ENCODE measurements around the gene NOP14. TPM values are rescaled to one million over a fixed set of nuclear protein-coding genes. Genes with fewer than 3 reads are reported as not detected.

The NOP14 gene
- total and polyA plus RNA-seq, 8 donors = 11.7 to 68.7 (median 18.1) TPM

GRCh38 chr4:2937986-2938385, 25.2 kb downstream of the NOP14 start:
- Histone ChIP-seq H3K9me3 (no peaks in the 10 kb centered on the region), H3K4me3 (no peak overlapping the region), H3K36me3 (peaks cover 39 to 61% (median 55%) of the 10 kb centered on the region in 4 donors), H3K27me3 (no peaks in the 10 kb centered on the region), H3K4me1 (peaks cover 34 to 48% (median 46%) of the 10 kb centered on the region in 4 donors), H3K27ac (peak overlapping the region in 1 of 5 donors; percentile 99)
- intact Hi-C loops (cut with DNase I; ENCODE audit: low total_unique reads) = loop anchor here (10.0 kb wide), 1 partner anchor 173 kb away; no protein-coding TSS in a partner anchor
- TF ChIP-seq EP300 (IDR thresholded peaks at IDR 0.05) (no peak), POLR2AphosphoS5 (IDR thresholded peaks at IDR 0.05) (no peak), POLR2A (IDR thresholded peaks at IDR 0.05) (no peak), CTCF (IDR thresholded peaks at IDR 0.05) (no peak)
- no peak for DNase-seq
- 66 to 84% (median 78%) methylated on average over 10 to 12 of the region's 12 CpGs for WGBS, 5 donors

GRCh38 chr4:2937146-2937857, 25.9 kb downstream of the NOP14 start:
- H3K36me3 ChIP-seq = peaks cover 39 to 56% (median 49%) of the 10 kb centered on the region in 4 donors
- TF ChIP-seq EP300 (IDR thresholded peaks at IDR 0.05) = no peak
- TF ChIP-seq POLR2AphosphoS5 (IDR thresholded peaks at IDR 0.05) = peak in 1 of 3 donors; percentile 66
- no peaks in the 10 kb centered on the region for H3K9me3 ChIP-seq
- intact Hi-C loops (cut with DNase I; ENCODE audit: low total_unique reads) = loop anchor here (10.0 kb wide), 1 partner anchor 173 kb away; no protein-coding TSS in a partner anchor
- no peaks in the 10 kb centered on the region for H3K27me3 ChIP-seq
- WGBS, 5 donors = 42 to 55% (median 44%) methylated on average over 21 to 23 of the region's 23 CpGs
- H3K4me1 ChIP-seq = peaks cover 41 to 50% (median 49%) of the 10 kb centered on the region in 4 donors
- no peak overlapping the region for H3K4me3 ChIP-seq
- H3K27ac ChIP-seq = peak overlapping the region in 4 of 5 donors; percentile 94 to 99 (median 96)
- DNase-seq = peak; percentile 48 to 67

- H3K27ac ChIP-seq = peak overlapping the region; percentile 15 to 99 (median 94)
- peaks cover 44 to 54% (median 52%) of the 10 kb centered on the region in 4 donors for H3K4me1 ChIP-seq
- H3K36me3 ChIP-seq = peaks cover 38 to 56% (median 48%) of the 10 kb centered on the region in 4 donors
- H3K9me3 ChIP-seq = no peaks in the 10 kb centered on the region
- TF ChIP-seq POLR2A (IDR thresholded peaks at IDR 0.05) = no peak
- TF ChIP-seq CTCF (IDR thresholded peaks at IDR 0.05) = no peak
- TF ChIP-seq POLR2AphosphoS5 (IDR thresholded peaks at IDR 0.05) = no peak
- no peak for TF ChIP-seq EP300 (IDR thresholded peaks at IDR 0.05)
- WGBS, 5 donors = 55 to 63% (median 60%) methylated on average over 6 of the region's 6 CpGs
- H3K27me3 ChIP-seq = no peaks in the 10 kb centered on the region
- no peak overlapping the region for H3K4me3 ChIP-seq
- DNase-seq = no peak
- intact Hi-C loops (cut with DNase I; ENCODE audit: low total_unique reads) = loop anchor here (10.0 kb wide), 1 partner anchor 172 kb away; no protein-coding TSS in a partner anchor
Measured at GRCh38 chr4:2936773-2937145, 26.4 kb downstream of the NOP14 start.

- Histone ChIP-seq H3K4me1 (peaks cover 51 to 61% (median 59%) of the 10 kb centered on the region in 4 donors), H3K36me3 (peaks cover 31 to 56% (median 47%) of the 10 kb centered on the region in 4 donors), H3K27ac (peak overlapping the region; percentile 7 to 99 (median 94)), H3K27me3 (no peaks in the 10 kb centered on the region), H3K9me3 (no peaks in the 10 kb centered on the region), H3K4me3 (peak overlapping the region; percentile 78 to 93 (median 88))
- DNase-seq = peak in 1 of 2 donors; percentile 27
- TF ChIP-seq POLR2A (IDR thresholded peaks at IDR 0.05) (no peak), CTCF (IDR thresholded peaks at IDR 0.05) (no peak), EP300 (IDR thresholded peaks at IDR 0.05) (no peak), POLR2AphosphoS5 (IDR thresholded peaks at IDR 0.05) (peak in 1 of 3 donors; percentile 19)
- intact Hi-C loops (cut with DNase I; ENCODE audit: low total_unique reads) = loop anchor here (10.0 kb wide), 1 partner anchor 171 kb away; no protein-coding TSS in a partner anchor
- WGBS, 5 donors = 45 to 62% (median 47%) methylated on average over 20 of the region's 20 CpGs
Measured at GRCh38 chr4:2935762-2936743, 27.2 kb downstream of the NOP14 start.

Data from stomach (tissue), 9 donors.